ENCODE measurements around the gene CREB3L2. TPM values are rescaled to one million over a fixed set of nuclear protein-coding genes. Genes with fewer than 3 reads are reported as not detected.

Gene CREB3L2
- total RNA-seq, 1 experiment from 2014 or later, result 49.8 TPM

- CTCF ChIA-PET, result no interaction called here
Measured at GRCh38 chr7:138032186-138032585, 30.3 kb upstream of the CREB3L2 start.

DNA sequence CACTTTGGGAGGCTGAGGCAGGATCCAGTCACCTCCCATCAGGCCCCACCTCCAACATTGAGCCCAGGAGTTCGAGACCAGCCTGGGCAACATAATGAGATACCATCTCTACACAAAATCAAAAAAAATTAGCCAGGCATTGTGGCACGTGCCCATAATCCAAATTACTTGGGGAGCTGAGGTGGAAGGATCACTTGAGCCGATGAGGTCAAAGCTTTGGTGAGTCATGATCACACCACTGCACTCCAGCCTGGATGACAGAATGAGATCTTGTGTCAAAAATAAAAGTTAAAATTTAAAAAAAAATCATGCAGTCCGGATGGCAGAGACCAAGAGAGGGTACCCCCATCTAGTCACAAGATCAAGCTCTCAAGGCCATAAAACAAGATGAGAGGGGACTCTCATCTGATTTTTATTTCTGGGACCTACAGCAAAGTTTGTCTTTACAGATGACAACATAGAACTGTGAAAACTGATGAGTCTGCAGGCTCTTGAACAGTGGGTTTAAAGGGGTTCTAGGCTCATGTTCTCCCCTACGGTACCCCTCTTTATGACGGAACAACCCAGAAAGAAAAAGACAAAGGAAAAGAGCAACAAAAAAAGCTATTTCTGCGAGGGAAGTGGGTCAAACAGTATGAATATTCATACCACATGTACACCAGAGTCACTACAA lies 28.9 kb upstream of the CREB3L2 start:
- no peaks in the 10 kb centered on the region for H3K9me2 ChIP-seq (ENCODE audit: insufficient read depth)
- H4K20me1 ChIP-seq (ENCODE audit: insufficient read depth), result no peaks in the 10 kb centered on the region
- H3K27me3 ChIP-seq (ENCODE audit: insufficient read depth, low read length), result no peaks in the 10 kb centered on the region
- ChIA-PET CTCF (no interaction called here), POLR2A (no interaction called here), RAD21 (ENCODE audit: low non-redundant PET in 1 of 2, low total read pairs in 2 of 2, uncharacterized antibody in 2 of 2, unreplicated experiment in 2 of 2) (no interaction called here)
- H3K9me3 ChIP-seq (ENCODE audit: control insufficient read depth in 1 of 2, insufficient read depth in 1 of 2, low read depth in 1 of 2, low read length in 2 of 2), result no peaks in the 10 kb centered on the region
- no TSS peak for BruUV-seq (replicated peaks)
- no peaks in the 10 kb centered on the region for H3K36me3 ChIP-seq (ENCODE audit: control insufficient read depth in 1 of 2, insufficient read depth in 2 of 2, low read length in 2 of 2)
- H3K79me2 ChIP-seq (ENCODE audit: insufficient read depth, low read length), result no peaks in the 10 kb centered on the region
- no peaks in the 10 kb centered on the region for H3K4me1 ChIP-seq (ENCODE audit: control insufficient read depth in 1 of 2, insufficient read depth in 2 of 2, low read length in 2 of 2)
- no peak overlapping the region for H3K4me3 ChIP-seq (replicated peaks in 1 of 2; ENCODE audit: low read depth in 1 of 2, low read length in 2 of 2)
- H3K4me2 ChIP-seq (ENCODE audit: low read length), result no peak overlapping the region
- H2AFZ ChIP-seq (ENCODE audit: low read depth, low read length, poor library complexity, severe bottlenecking), result no peak overlapping the region
- no peak overlapping the region for H3K9ac ChIP-seq (ENCODE audit: low read length)
- ATAC-seq (no peak), DNase-seq (ENCODE audit: low read depth, low spot score) (no peak)
- intact Hi-C loops (cut with micrococcal nuclease), result no loop called here
- H3K27ac ChIP-seq (ENCODE audit: low read depth, low read length), result no peak overlapping the region
- TF ChIP-seq TCF7L2 (IDR thresholded peaks at IDR 0.05; ENCODE audit: borderline replicate concordance, extremely low read depth, insufficient read depth, insufficient read length) (no peak), SRF (IDR thresholded peaks at IDR 0.05; ENCODE audit: low read depth) (no peak), POLR2A (IDR thresholded peaks at IDR 0.05; ENCODE audit: borderline replicate concordance, extremely low read depth, insufficient read depth, insufficient read length) (no peak), EZH2phosphoT487 (IDR thresholded peaks at IDR 0.05; ENCODE audit: borderline replicate concordance) (no peak), EZH2 (IDR thresholded peaks at IDR 0.05) (no peak), CEBPB (IDR thresholded peaks at IDR 0.05; ENCODE audit: low read depth) (no peak), YY1 (IDR thresholded peaks at IDR 0.05; ENCODE audit: extremely low read depth, insufficient replicate concordance, low read depth, low read length) (no peak), ZFX (IDR thresholded peaks at IDR 0.05) (no peak)
- TF ChIP-seq, protein P1, sequence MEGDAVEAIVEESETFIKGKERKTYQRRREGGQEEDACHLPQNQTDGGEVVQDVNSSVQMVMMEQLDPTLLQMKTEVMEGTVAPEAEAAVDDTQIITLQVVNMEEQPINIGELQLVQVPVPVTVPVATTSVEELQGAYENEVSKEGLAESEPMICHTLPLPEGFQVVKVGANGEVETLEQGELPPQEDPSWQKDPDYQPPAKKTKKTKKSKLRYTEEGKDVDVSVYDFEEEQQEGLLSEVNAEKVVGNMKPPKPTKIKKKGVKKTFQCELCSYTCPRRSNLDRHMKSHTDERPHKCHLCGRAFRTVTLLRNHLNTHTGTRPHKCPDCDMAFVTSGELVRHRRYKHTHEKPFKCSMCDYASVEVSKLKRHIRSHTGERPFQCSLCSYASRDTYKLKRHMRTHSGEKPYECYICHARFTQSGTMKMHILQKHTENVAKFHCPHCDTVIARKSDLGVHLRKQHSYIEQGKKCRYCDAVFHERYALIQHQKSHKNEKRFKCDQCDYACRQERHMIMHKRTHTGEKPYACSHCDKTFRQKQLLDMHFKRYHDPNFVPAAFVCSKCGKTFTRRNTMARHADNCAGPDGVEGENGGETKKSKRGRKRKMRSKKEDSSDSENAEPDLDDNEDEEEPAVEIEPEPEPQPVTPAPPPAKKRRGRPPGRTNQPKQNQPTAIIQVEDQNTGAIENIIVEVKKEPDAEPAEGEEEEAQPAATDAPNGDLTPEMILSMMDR (IDR thresholded peaks at IDR 0.05 in 2 of 3, conservative IDR thresholded peaks at IDR 0.05 in 1 of 3; ENCODE audit: borderline replicate concordance in 1 of 3, insufficient read depth in 1 of 3, low read depth in 2 of 3, low read length in 2 of 3), result no peak

More at GRCh38 chr7:138032186-138032585, 30.3 kb upstream of the CREB3L2 start:
- no peaks in the 10 kb centered on the region for H3K4me1 ChIP-seq (ENCODE audit: control insufficient read depth in 1 of 2, insufficient read depth in 2 of 2, low read length in 2 of 2)
- no peak overlapping the region for H3K4me3 ChIP-seq (replicated peaks in 1 of 2; ENCODE audit: low read depth in 1 of 2, low read length in 2 of 2)
- H3K36me3 ChIP-seq (ENCODE audit: control insufficient read depth in 1 of 2, insufficient read depth in 2 of 2, low read length in 2 of 2), result no peaks in the 10 kb centered on the region
- no peak for ATAC-seq
- H3K9ac ChIP-seq (ENCODE audit: low read length), result no peak overlapping the region
- no peak for DNase-seq (ENCODE audit: low read depth, low spot score)
- ChIA-PET POLR2A (no interaction called here), RAD21 (ENCODE audit: low non-redundant PET in 1 of 2, low total read pairs in 2 of 2, uncharacterized antibody in 2 of 2, unreplicated experiment in 2 of 2) (no interaction called here)
- H3K9me3 ChIP-seq (ENCODE audit: control insufficient read depth in 1 of 2, insufficient read depth in 1 of 2, low read depth in 1 of 2, low read length in 2 of 2), result no peaks in the 10 kb centered on the region; a peak in 1 of 4 replicates
- no peaks in the 10 kb centered on the region for H3K27me3 ChIP-seq (ENCODE audit: insufficient read depth, low read length)
- no peaks in the 10 kb centered on the region for H3K9me2 ChIP-seq (ENCODE audit: insufficient read depth)
- H2AFZ ChIP-seq (ENCODE audit: low read depth, low read length, poor library complexity, severe bottlenecking), result no peak overlapping the region
- TF ChIP-seq JUND (IDR thresholded peaks at IDR 0.05), result no peak
- TF ChIP-seq, protein P1 (IDR thresholded peaks at IDR 0.05 in 2 of 3, conservative IDR thresholded peaks at IDR 0.05 in 1 of 3; ENCODE audit: borderline replicate concordance in 1 of 3, insufficient read depth in 1 of 3, low read depth in 2 of 3, low read length in 2 of 3), result no peak
- TF ChIP-seq EZH2phosphoT487 (IDR thresholded peaks at IDR 0.05; ENCODE audit: borderline replicate concordance), result no peak
- TF ChIP-seq, protein P2, sequence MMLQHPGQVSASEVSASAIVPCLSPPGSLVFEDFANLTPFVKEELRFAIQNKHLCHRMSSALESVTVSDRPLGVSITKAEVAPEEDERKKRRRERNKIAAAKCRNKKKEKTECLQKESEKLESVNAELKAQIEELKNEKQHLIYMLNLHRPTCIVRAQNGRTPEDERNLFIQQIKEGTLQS (IDR thresholded peaks at IDR 0.05), result no peak
- TF ChIP-seq CEBPB (IDR thresholded peaks at IDR 0.05; ENCODE audit: low read depth), result no peak
- TF ChIP-seq POLR2A (IDR thresholded peaks at IDR 0.05; ENCODE audit: borderline replicate concordance, extremely low read depth, insufficient read depth, insufficient read length), result no peak
- H3K79me2 ChIP-seq (ENCODE audit: insufficient read depth, low read length), result no peaks in the 10 kb centered on the region
- no peak overlapping the region for H3K4me2 ChIP-seq (ENCODE audit: low read length)
- H4K20me1 ChIP-seq (ENCODE audit: insufficient read depth), result no peaks in the 10 kb centered on the region
- no TSS peak for BruUV-seq (replicated peaks)
- H3K27ac ChIP-seq (ENCODE audit: low read depth, low read length), result no peak overlapping the region
- intact Hi-C loops (cut with micrococcal nuclease), result no loop called here

Data from HCT116 (cell line).